ENCODE results near the gene NXPH4. TPM values are rescaled to one million over a fixed set of nuclear protein-coding genes. Genes with fewer than 3 reads are reported as not detected.

NXPH4 gene
- total RNA-seq, 6 donors from 2014 or later = 0.20 to 0.94 (median 0.22) TPM; not detected in 3

DNA sequence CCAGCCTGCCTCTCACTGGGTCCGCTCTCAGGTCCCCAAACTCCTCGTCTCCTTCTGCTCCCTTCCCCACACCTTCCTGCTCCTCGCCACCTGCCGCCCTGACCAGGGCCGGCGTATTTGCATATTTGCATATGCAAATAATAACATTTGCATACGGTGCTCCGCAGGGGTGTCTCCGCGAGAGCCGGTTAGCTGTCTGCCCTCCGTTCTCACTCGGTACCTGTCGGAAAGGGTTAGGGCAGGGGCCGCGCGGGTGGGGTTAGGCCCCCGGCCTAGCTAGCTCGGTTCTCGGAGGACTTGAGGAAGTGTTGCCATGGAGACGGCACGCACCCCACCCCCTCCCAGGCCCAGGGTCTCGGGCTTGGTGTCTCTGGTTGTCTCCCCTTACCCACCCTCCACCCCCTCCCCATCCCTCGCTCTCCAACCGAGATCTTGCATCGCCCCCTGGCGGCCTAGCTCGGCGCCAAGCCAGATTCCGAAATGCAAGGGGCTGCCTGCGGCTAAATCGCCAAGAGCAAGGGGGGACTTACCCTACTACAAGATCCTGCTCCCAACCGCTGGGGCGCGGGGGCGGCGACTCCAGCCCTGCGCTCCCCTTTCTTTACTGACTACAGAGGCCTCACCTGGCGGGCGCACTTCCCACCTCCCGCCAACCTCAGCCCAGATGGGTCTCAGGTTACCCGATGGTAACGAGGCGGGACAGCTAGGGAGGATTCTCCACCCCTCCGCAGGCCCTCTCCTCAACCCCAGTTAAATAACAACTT is 26.3 kb downstream of the NXPH4 start:
- Histone ChIP-seq H3K36me3 (no peaks in the 10 kb centered on the region), H3K4me1 (peaks cover 57 to 62% (median 59%) of the 10 kb centered on the region in 4 donors), H3K9me3 (no peaks in the 10 kb centered on the region), H3K4me3 (peak overlapping the region in 3 of 4 donors; percentile 25 to 45 (median 26)), H3K27ac (no peak overlapping the region), H3K27me3 (peaks cover 2 to 57% (median 30%) of the 10 kb centered on the region in 4 donors)
- 2 to 5% methylated on average over 22 to 45 of the region's 45 CpGs for WGBS, 2 donors
- TF ChIP-seq EP300 (IDR thresholded peaks at IDR 0.05) (no peak), CTCF (IDR thresholded peaks at IDR 0.05) (peak in 4 of 6 experiments; percentile 41 to 70 (median 46)), POLR2A (IDR thresholded peaks at IDR 0.05) (no peak), POLR2AphosphoS5 (IDR thresholded peaks at IDR 0.05) (no peak)
- peak in 1 of 2 donors; percentile 0 for ATAC-seq (ENCODE audit: low FRiP score in 2 of 2)
- peak in 1 of 2 donors; percentile 92 for DNase-seq

- Histone ChIP-seq H3K27ac (no peak overlapping the region), H3K9me3 (no peaks in the 10 kb centered on the region), H3K27me3 (peaks cover 2 to 48% (median 26%) of the 10 kb centered on the region in 4 donors), H3K4me1 (peaks cover 48 to 54% (median 50%) of the 10 kb centered on the region in 4 donors), H3K4me3 (peak overlapping the region in 3 of 4 donors; percentile 25 to 45 (median 26)), H3K36me3 (no peaks in the 10 kb centered on the region)
- TF ChIP-seq POLR2A (IDR thresholded peaks at IDR 0.05) = no peak
- TF ChIP-seq CTCF (IDR thresholded peaks at IDR 0.05) = peak; percentile 55 to 73 (median 68)
- peak; percentile 59 to 74 for ATAC-seq (ENCODE audit: low FRiP score in 2 of 2)
- DNase-seq = peak; percentile 78 to 85
- 8 to 11% methylated on average over 35 to 38 of the region's 41 CpGs for WGBS, 2 donors
Observed at GRCh38 chr12:57243521-57244311, 27.1 kb downstream of the NXPH4 start.

DNA sequence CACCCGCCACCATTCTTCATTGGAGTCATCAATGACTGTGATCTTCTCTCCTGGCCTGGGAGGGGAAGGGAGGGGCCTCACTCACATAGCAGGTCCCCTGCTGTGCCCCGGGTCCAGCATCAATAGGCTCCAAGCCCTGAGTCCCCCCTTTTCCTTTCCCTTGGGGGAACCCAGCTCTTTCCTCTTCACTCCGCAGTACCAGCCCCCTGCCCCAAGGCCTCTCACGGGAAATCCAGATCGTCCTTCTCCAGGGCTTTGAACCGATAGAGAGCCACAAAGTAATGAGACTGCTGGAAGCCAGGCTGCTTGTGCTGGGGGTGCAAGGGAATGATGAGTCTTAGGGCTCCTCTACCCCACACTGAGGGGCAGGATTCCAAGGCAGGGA is 27.7 kb downstream of the NXPH4 start:
- DNase-seq = no peak
- H3K4me3 ChIP-seq = no peak overlapping the region
- peaks cover 2 to 45% (median 25%) of the 10 kb centered on the region in 4 donors for H3K27me3 ChIP-seq
- ATAC-seq (ENCODE audit: low FRiP score in 2 of 2) = no peak
- H3K36me3 ChIP-seq = no peaks in the 10 kb centered on the region
- H3K27ac ChIP-seq = no peak overlapping the region
- 58 to 67% methylated on average over 6 of the region's 6 CpGs for WGBS, 2 donors
- TF ChIP-seq EP300 (IDR thresholded peaks at IDR 0.05) (no peak), POLR2A (IDR thresholded peaks at IDR 0.05) (no peak), CTCF (IDR thresholded peaks at IDR 0.05) (no peak), POLR2AphosphoS5 (IDR thresholded peaks at IDR 0.05) (no peak)
- peaks cover 44 to 48% (median 46%) of the 10 kb centered on the region in 4 donors for H3K4me1 ChIP-seq
- no peaks in the 10 kb centered on the region for H3K9me3 ChIP-seq

GRCh38 chr12:57247041-57247440 is 30.4 kb downstream of the NXPH4 start:
- no peak for TF ChIP-seq CTCF (IDR thresholded peaks at IDR 0.05)
- TF ChIP-seq POLR2AphosphoS5 (IDR thresholded peaks at IDR 0.05) = no peak
- no peak for TF ChIP-seq POLR2A (IDR thresholded peaks at IDR 0.05)
- no peak for TF ChIP-seq EP300 (IDR thresholded peaks at IDR 0.05)
- H3K27ac ChIP-seq = no peak overlapping the region
- peaks cover 0 to 21% (median 8%) of the 10 kb centered on the region in 4 donors for H3K27me3 ChIP-seq
- DNase-seq = no peak
- no peak overlapping the region for H3K4me3 ChIP-seq
- peaks cover 18 to 21% (median 20%) of the 10 kb centered on the region in 4 donors for H3K4me1 ChIP-seq
- H3K9me3 ChIP-seq = no peaks in the 10 kb centered on the region
- 93 to 100% methylated on average over 1 of the region's 1 CpG for WGBS, 2 donors
- H3K36me3 ChIP-seq = no peaks in the 10 kb centered on the region
- ATAC-seq (ENCODE audit: low FRiP score in 2 of 2) = no peak
